ENCODE data around the gene SIPA1L3.

- TF ChIP-seq CTCF (IDR thresholded peaks at IDR 0.05) = no peak
- no peak for TF ChIP-seq POLR2A (IDR thresholded peaks at IDR 0.05)
Observed at GRCh38 chr19:38252385-38252784, 345.4 kb downstream of the SIPA1L3 start.

Data from adrenal gland (tissue), 5 donors.